ENCODE results near the gene SHANK3.

DNA sequence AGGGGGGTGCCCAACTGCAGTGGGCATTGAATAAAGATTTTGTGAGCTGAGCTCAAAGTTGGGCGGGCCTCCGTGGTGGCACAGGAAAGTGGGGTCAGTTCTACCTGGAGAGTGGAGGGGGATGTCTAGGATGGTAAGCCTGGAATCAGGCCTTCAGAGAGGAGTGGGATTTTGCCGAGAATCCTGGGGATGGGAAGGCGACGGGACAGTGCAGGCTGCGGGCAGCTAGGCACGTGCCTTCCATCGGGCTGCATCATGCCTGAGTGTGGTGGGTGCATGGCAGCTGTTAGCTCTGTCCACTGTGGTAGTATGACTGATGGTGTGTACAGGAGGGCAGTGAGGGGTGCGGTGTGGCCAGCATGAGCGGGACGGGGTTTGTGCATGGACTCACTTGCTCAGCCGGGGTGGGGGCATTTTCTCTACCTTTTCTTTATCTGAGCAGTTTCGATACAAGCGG lies 3.6 kb downstream of the SHANK3 start:
- no peak for TF ChIP-seq ZNF138 (tag by site-specific recombination; IDR thresholded peaks at IDR 0.05; ENCODE audit: borderline replicate concordance)
- no peak for TF ChIP-seq ZNF148 (tag by site-specific recombination; IDR thresholded peaks at IDR 0.05; ENCODE audit: borderline replicate concordance)
